DOHH2 (cell line): ENCODE data around the gene LYSET.
A peak's percentile ranks its signal among the peaks of the same experiment; 100 is the strongest.

Experiments used
- H3F3A ChIP-seq: fragments of 200-600 bp; sonication (generic), shearing (Covaris generic); 2 replicates; pipeline ENCODE4 v1.6.0; 2016; ENCODE audit warnings: antibody characterized with exemption, mild to moderate bottlenecking; ENCODE audit not compliant: control insufficient read depth, insufficient read depth
- H3K27ac ChIP-seq: fragments of 200-600 bp; sonication (generic); 2 replicates; pipeline ENCODE4 v1.5.1; 2014; ENCODE audit warnings: low read depth, mild to moderate bottlenecking, low read length, moderate library complexity
- H3K27me3 ChIP-seq: fragments of 200-600 bp; sonication (generic); 2 replicates; pipeline ENCODE4 v1.6.1; 2014; ENCODE audit warnings: mild to moderate bottlenecking, low read length, mixed read lengths; ENCODE audit not compliant: control insufficient read depth
- H3K36me3 ChIP-seq: fragments of 200-600 bp; sonication (generic); 2 replicates; pipeline ENCODE4 v1.6.1; 2014; ENCODE audit warnings: mild to moderate bottlenecking, low read length, moderate library complexity, mixed read lengths; ENCODE audit not compliant: control insufficient read depth
- H3K4me1 ChIP-seq: fragments of 200-600 bp; sonication (generic); 2 replicates; pipeline ENCODE4 v1.6.1; 2014; ENCODE audit warnings: mild to moderate bottlenecking, low read length, mixed read lengths; ENCODE audit not compliant: control insufficient read depth
- H3K4me2 ChIP-seq: fragments of 200-600 bp; sonication (generic); 2 replicates; pipeline ENCODE4 v1.6.0; 2014; ENCODE audit warnings: mild to moderate bottlenecking, low read length, moderate library complexity
- H3K4me3 ChIP-seq: fragments of 200-600 bp; sonication (generic); 2 replicates; pipeline ENCODE4 v1.5.1; 2014; ENCODE audit warnings: mild to moderate bottlenecking, low read length, mixed read lengths
- H3K79me2 ChIP-seq: fragments of 200-600 bp; sonication (generic); 2 replicates; pipeline ENCODE4 v1.6.1; 2014; ENCODE audit warnings: mild to moderate bottlenecking, low read length, mixed read lengths; ENCODE audit not compliant: control insufficient read depth
- H3K9me2 ChIP-seq: fragments of 200-600 bp; sonication (generic); replicated peaks from 2 replicates; pipeline ENCODE4 v1.6.1; 2014; ENCODE audit warnings: mild to moderate bottlenecking, low read length, mixed read lengths; ENCODE audit not compliant: control insufficient read depth
- H3K9me3 ChIP-seq: fragments of 200-600 bp; sonication (generic); 2 replicates; pipeline ENCODE4 v1.6.1; 2014; ENCODE audit warnings: antibody characterized with exemption, low read length, mixed read lengths; ENCODE audit not compliant: control insufficient read depth, insufficient read depth
- H4K20me1 ChIP-seq: fragments of 200-600 bp; sonication (generic); 2 replicates; pipeline ENCODE4 v1.6.0; 2014; ENCODE audit warnings: low read depth, mild to moderate bottlenecking, antibody characterized with exemption, low read length, moderate library complexity; ENCODE audit not compliant: control insufficient read depth, insufficient read depth
- EZH2phosphoT487 ChIP-seq: fragments of 200-600 bp; sonication (generic); IDR thresholded peaks from 2 replicates; pipeline ENCODE4 v1.6.1; 2017; ENCODE audit warnings: borderline replicate concordance, mild to moderate bottlenecking, antibody characterized with exemption, low read length, moderate library complexity, mixed read lengths
- TF ChIP-seq, protein P1 (sequence below): fragments of 200-600 bp; sonication (generic); IDR thresholded peaks from one replicate; pipeline ENCODE4 v1.5.1; 2014; ENCODE audit warnings: antibody characterized with exemption, mild to moderate bottlenecking, low read depth, low read length; ENCODE audit not compliant: poor library complexity, severe bottlenecking

LYSET gene

DNA sequence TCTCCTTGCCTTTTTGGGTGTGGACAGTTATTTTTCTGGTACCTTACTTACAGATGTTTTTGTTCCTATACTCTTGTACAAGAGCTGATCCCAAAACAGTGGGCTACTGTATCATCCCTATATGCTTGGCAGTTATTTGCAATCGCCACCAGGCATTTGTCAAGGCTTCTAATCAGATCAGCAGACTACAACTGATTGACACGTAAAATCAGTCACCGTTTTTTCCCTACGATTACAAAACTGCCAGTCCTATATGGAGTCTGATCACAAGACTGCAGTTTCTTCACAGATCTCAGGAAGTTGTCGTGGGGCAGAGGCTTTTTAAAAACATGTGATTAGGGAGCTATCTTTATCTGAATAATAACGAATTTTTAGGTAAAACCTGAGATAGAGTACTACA lies 1.3 kb downstream of the LYSET start:
- Histone ChIP-seq H3K79me2 (peaks cover 58% of the 10 kb centered on the region), H3K27ac (peak overlapping the region; percentile 81), H3K36me3 (peaks cover 59% of the 10 kb centered on the region), H3F3A (peaks cover 17% of the 10 kb centered on the region), H3K4me3 (peak overlapping the region; percentile 100), H3K4me2 (peak overlapping the region; percentile 96), H3K4me1 (peaks cover 37% of the 10 kb centered on the region), H3K9me3 (no peaks in the 10 kb centered on the region), H3K9me2 (no peaks in the 10 kb centered on the region), H3K27me3 (no peaks in the 10 kb centered on the region), H4K20me1 (peaks cover 11% of the 10 kb centered on the region)
- TF ChIP-seq EZH2phosphoT487 = no peak
- TF ChIP-seq, protein P1, sequence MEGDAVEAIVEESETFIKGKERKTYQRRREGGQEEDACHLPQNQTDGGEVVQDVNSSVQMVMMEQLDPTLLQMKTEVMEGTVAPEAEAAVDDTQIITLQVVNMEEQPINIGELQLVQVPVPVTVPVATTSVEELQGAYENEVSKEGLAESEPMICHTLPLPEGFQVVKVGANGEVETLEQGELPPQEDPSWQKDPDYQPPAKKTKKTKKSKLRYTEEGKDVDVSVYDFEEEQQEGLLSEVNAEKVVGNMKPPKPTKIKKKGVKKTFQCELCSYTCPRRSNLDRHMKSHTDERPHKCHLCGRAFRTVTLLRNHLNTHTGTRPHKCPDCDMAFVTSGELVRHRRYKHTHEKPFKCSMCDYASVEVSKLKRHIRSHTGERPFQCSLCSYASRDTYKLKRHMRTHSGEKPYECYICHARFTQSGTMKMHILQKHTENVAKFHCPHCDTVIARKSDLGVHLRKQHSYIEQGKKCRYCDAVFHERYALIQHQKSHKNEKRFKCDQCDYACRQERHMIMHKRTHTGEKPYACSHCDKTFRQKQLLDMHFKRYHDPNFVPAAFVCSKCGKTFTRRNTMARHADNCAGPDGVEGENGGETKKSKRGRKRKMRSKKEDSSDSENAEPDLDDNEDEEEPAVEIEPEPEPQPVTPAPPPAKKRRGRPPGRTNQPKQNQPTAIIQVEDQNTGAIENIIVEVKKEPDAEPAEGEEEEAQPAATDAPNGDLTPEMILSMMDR = no peak

- TF ChIP-seq, protein P1 = no peak
- TF ChIP-seq EZH2phosphoT487 = no peak
- Histone ChIP-seq H3K79me2 (peaks cover 56% of the 10 kb centered on the region), H3K36me3 (peaks cover 54% of the 10 kb centered on the region)
Measured at GRCh38 chr14:93186956-93187355, 1.8 kb downstream of the LYSET start.

DNA sequence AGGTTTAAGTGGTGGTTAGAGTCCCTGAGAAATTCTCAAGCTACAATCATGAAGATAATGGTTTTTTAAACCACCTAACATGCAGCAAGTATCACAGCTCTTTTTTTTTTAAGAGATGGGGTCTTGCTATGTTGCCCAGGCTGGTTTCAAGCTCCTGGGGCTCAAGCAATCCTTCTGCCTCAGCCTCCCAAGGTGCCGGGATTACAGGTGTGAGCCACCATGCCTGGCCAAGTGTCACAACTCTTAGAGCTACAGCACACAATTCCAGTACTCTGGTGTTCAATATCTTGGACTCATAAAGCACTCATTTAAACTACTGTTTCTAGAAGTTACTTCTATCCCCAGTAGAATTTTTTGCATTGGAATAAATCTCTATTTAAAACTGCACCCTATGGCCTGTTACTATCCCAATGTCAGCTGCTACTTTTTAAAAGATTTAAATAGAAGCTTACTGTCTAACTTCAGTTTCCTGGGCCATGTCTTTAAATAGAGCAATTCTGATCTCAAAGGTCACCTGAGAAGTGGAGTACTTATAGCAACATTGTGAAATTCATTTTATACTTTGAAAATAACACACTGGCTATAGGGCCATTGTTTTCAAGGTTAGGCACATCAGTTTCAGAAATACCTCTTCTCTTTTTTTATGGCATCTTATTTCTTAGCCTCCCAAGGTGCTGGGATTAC lies 10.3 kb downstream of the LYSET start:
- H3K36me3 ChIP-seq = peaks cover 35% of the 10 kb centered on the region

More at GRCh38 chr14:93186956-93187355, 1.8 kb downstream of the LYSET start:
- Histone ChIP-seq H3K4me3 (peak overlapping the region; percentile 100), H3K4me2 (peak overlapping the region; percentile 96), H3F3A (peaks cover 15% of the 10 kb centered on the region), H3K9me3 (no peaks in the 10 kb centered on the region), H3K27ac (no peak overlapping the region), H3K9me2 (no peaks in the 10 kb centered on the region), H3K4me1 (peaks cover 34% of the 10 kb centered on the region), H4K20me1 (peaks cover 11% of the 10 kb centered on the region), H3K27me3 (no peaks in the 10 kb centered on the region)

More for the DNA sequence above, 10.3 kb downstream of the LYSET start:
- Histone ChIP-seq H3K4me1 (peaks cover 10% of the 10 kb centered on the region), H3K27ac (no peak overlapping the region), H3K4me3 (no peak overlapping the region), H3K27me3 (no peaks in the 10 kb centered on the region), H4K20me1 (no peaks in the 10 kb centered on the region), H3K79me2 (no peaks in the 10 kb centered on the region; the same call in 1 of the 2 replicates), H3F3A (no peaks in the 10 kb centered on the region), H3K4me2 (peak overlapping the region; percentile 16; the same call in 1 of the 2 replicates), H3K9me3 (no peaks in the 10 kb centered on the region), H3K9me2 (no peaks in the 10 kb centered on the region)
- TF ChIP-seq, protein P1 = no peak
- no peak for TF ChIP-seq EZH2phosphoT487
